Measurements from ENCODE around the gene RUNX2. TPM values are rescaled to one million over a fixed set of nuclear protein-coding genes. Genes with fewer than 3 reads are reported as not detected.

RUNX2 gene
- total RNA-seq, 4 donors from 2014 or later: 1.4 to 3.6 (median 2.3) TPM

GRCh38 chr6:45707176-45707575, 379.0 kb downstream of the RUNX2 start:
- Histone ChIP-seq H3K27ac (no peak overlapping the region), H3K27me3 (no peaks in the 10 kb centered on the region), H3K4me1 (peaks cover 0 to 3% (median 0%) of the 10 kb centered on the region in 3 donors), H3K4me3 (no peak overlapping the region), H3K9me3 (no peaks in the 10 kb centered on the region), H3K36me3 (no peaks in the 10 kb centered on the region)
- intact Hi-C loops (cut with DNase I): no loop called here
- 73 to 90% methylated on average over 6 of the region's 6 CpGs for WGBS, 2 donors
- TF ChIP-seq POLR2A (IDR thresholded peaks at IDR 0.05): no peak
- TF ChIP-seq CTCF (IDR thresholded peaks at IDR 0.05): no peak
- DNase-seq: no peak

- no peak for TF ChIP-seq POLR2A (IDR thresholded peaks at IDR 0.05)
- no peak for TF ChIP-seq CTCF (IDR thresholded peaks at IDR 0.05)
- 59 to 77% methylated on average over 6 of the region's 6 CpGs for WGBS, 2 donors
- Histone ChIP-seq H3K4me1 (peaks cover 0 to 7% (median 7%) of the 10 kb centered on the region in 3 donors), H3K4me3 (no peak overlapping the region), H3K36me3 (no peaks in the 10 kb centered on the region), H3K9me3 (no peaks in the 10 kb centered on the region), H3K27me3 (no peaks in the 10 kb centered on the region), H3K27ac (no peak overlapping the region)
- intact Hi-C loops (cut with DNase I): loop anchor here (10.0 kb wide), 2 partner anchors 285 to 1055 kb away; no protein-coding TSS in a partner anchor
- DNase-seq: no peak
These were observed 381.7 kb downstream of the RUNX2 start for GRCh38 chr6:45709781-45710220.

GRCh38 chr6:45710304-45710821, 382.2 kb downstream of the RUNX2 start:
- intact Hi-C loops (cut with DNase I): loop anchor here (10.0 kb wide), 2 partner anchors 286 to 1056 kb away; no protein-coding TSS in a partner anchor
- no peak overlapping the region for H3K27ac ChIP-seq
- no peak for DNase-seq

GRCh38 chr6:45712076-45712475, 383.9 kb downstream of the RUNX2 start:
- H3K36me3 ChIP-seq: no peaks in the 10 kb centered on the region
- no peaks in the 10 kb centered on the region for H3K27me3 ChIP-seq
- WGBS, 2 donors: 88 to 90% methylated on average over 11 of the region's 11 CpGs
- intact Hi-C loops (cut with DNase I): loop anchor here (10.0 kb wide), 2 partner anchors 287 to 1057 kb away; no protein-coding TSS in a partner anchor
- peaks cover 0 to 10% (median 7%) of the 10 kb centered on the region in 3 donors for H3K4me1 ChIP-seq
- H3K4me3 ChIP-seq: no peak overlapping the region
- TF ChIP-seq CTCF (IDR thresholded peaks at IDR 0.05) (no peak), POLR2A (IDR thresholded peaks at IDR 0.05) (no peak)
- H3K9me3 ChIP-seq: no peaks in the 10 kb centered on the region
- no peak overlapping the region for H3K27ac ChIP-seq
- DNase-seq: no peak

More at GRCh38 chr6:45710304-45710821, 382.2 kb downstream of the RUNX2 start:
- Histone ChIP-seq H3K4me3 (no peak overlapping the region), H3K27me3 (no peaks in the 10 kb centered on the region), H3K9me3 (no peaks in the 10 kb centered on the region), H3K4me1 (peaks cover 0 to 10% (median 7%) of the 10 kb centered on the region in 3 donors), H3K36me3 (no peaks in the 10 kb centered on the region)
- no peak for TF ChIP-seq POLR2A (IDR thresholded peaks at IDR 0.05)
- TF ChIP-seq CTCF (IDR thresholded peaks at IDR 0.05): no peak
- 57% methylated on average over 5 of the region's 5 CpGs for WGBS, 2 donors

- Histone ChIP-seq H3K36me3 (no peaks in the 10 kb centered on the region), H3K4me3 (no peak overlapping the region), H3K9me3 (no peaks in the 10 kb centered on the region), H3K4me1 (peaks cover 0 to 10% (median 7%) of the 10 kb centered on the region in 3 donors), H3K27me3 (no peaks in the 10 kb centered on the region), H3K27ac (no peak overlapping the region)
- TF ChIP-seq POLR2A (IDR thresholded peaks at IDR 0.05) (no peak), CTCF (IDR thresholded peaks at IDR 0.05) (no peak)
- no peak for DNase-seq
- WGBS, 2 donors: 80 to 90% methylated on average over 2 of the region's 2 CpGs
- intact Hi-C loops (cut with DNase I): loop anchor here (10.0 kb wide), 2 partner anchors 288 to 1058 kb away; no protein-coding TSS in a partner anchor
These were observed 384.7 kb downstream of the RUNX2 start for GRCh38 chr6:45712786-45713185.

Other genes with a start within 250 kb of the RUNX2 start
- 10 to 100 TPM in 1 of 4 donors, 1 to 10 TPM in 3; 3.6 to 10.9 (median 5.3) TPM for gene SUPT3H, start 49.6 kb downstream of the RUNX2 start, total RNA-seq

Data from esophagus squamous epithelium (tissue), 5 donors.